SHP77 (cell line): ENCODE data around the gene TEX48.

ENCODE experiments used
- DNase-seq, 2 experiments: peaks; one replicate each; lab custom pipeline; 2025; lab: John Stamatoyannopoulos, UW

The TEX48 gene

GRCh38 chr9:114621561-114621960 lies 60.4 kb downstream of the TEX48 start:
- DNase-seq = no peak

DNA sequence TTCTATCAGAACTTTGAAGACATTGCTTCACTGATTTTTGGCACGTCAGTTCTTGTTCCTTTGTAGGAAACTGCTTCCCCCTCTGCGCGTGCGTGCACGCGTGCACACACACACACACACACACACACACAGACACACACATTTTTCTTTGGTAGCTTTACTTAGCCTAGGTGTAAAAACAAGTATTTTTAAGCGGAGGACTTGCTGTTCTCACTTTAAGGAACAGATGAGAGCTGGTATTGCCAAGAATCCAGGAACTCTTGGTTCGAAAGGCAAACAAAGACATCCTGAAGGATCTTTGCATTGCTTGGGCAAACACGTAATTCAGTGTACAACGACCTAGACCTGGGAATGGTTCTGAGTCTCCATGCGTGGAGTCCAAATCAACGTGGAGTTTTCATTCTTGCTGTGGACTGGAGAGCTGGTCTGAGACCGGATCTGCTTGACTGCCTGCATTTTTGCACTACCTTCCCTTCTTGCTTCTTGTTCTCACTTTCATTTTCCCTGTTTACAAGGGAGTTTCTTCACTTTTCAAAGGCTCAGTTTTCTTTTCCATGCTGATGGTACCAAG lies 62.7 kb downstream of the TEX48 start:
- no peak for DNase-seq

- peak in 1 of 2 experiments; percentile 3 for DNase-seq
Observed at GRCh38 chr9:114616684-114617520, 65.1 kb downstream of the TEX48 start.
